ENCODE results near the gene ERO1B. TPM values are rescaled to one million over a fixed set of nuclear protein-coding genes. Genes with fewer than 3 reads are reported as not detected.

Gene ERO1B
- total RNA-seq, 1 donor, result 5.2 TPM

GRCh38 chr1:236185687-236186086 is 96.1 kb downstream of the ERO1B start:
- H3K4me3 ChIP-seq (ENCODE audit: low read depth, low read length), result no peak overlapping the region
- TF ChIP-seq, protein P1, sequence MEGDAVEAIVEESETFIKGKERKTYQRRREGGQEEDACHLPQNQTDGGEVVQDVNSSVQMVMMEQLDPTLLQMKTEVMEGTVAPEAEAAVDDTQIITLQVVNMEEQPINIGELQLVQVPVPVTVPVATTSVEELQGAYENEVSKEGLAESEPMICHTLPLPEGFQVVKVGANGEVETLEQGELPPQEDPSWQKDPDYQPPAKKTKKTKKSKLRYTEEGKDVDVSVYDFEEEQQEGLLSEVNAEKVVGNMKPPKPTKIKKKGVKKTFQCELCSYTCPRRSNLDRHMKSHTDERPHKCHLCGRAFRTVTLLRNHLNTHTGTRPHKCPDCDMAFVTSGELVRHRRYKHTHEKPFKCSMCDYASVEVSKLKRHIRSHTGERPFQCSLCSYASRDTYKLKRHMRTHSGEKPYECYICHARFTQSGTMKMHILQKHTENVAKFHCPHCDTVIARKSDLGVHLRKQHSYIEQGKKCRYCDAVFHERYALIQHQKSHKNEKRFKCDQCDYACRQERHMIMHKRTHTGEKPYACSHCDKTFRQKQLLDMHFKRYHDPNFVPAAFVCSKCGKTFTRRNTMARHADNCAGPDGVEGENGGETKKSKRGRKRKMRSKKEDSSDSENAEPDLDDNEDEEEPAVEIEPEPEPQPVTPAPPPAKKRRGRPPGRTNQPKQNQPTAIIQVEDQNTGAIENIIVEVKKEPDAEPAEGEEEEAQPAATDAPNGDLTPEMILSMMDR (IDR thresholded peaks at IDR 0.05; ENCODE audit: insufficient read depth, low read depth, low read length), result no peak
- no peak for DNase-seq (ENCODE audit: low read depth)

GRCh38 chr1:236181059-236181458 is 100.7 kb downstream of the ERO1B start:
- DNase-seq (ENCODE audit: low read depth), result no peak
- H3K4me3 ChIP-seq (ENCODE audit: low read depth, low read length), result no peak overlapping the region
- TF ChIP-seq, protein P1 (IDR thresholded peaks at IDR 0.05; ENCODE audit: insufficient read depth, low read depth, low read length), result no peak

DNA sequence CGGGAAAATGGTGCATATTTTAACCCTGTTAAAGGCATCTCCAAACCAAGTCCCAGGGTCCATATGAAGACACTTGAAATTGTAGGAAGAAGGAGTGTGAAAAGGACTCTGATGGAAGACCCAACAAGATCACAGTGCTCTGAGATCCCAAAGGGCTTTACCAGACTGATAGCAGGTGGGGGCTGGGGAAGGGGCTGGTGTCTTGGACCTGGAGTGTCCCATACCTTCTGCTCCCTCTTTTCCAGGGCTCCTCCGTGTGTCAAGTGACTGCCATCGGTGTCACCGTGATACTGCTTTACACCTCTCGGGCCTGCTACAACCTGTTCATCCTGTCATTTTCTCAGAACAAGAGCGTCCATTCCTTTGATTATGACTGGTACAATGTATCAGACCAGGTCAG is 102.1 kb downstream of the ERO1B start:
- no peak for DNase-seq (ENCODE audit: low read depth)
- TF ChIP-seq, protein P1 (IDR thresholded peaks at IDR 0.05; ENCODE audit: insufficient read depth, low read depth, low read length), result no peak
- no peak overlapping the region for H3K4me3 ChIP-seq (ENCODE audit: low read depth, low read length)

DNA sequence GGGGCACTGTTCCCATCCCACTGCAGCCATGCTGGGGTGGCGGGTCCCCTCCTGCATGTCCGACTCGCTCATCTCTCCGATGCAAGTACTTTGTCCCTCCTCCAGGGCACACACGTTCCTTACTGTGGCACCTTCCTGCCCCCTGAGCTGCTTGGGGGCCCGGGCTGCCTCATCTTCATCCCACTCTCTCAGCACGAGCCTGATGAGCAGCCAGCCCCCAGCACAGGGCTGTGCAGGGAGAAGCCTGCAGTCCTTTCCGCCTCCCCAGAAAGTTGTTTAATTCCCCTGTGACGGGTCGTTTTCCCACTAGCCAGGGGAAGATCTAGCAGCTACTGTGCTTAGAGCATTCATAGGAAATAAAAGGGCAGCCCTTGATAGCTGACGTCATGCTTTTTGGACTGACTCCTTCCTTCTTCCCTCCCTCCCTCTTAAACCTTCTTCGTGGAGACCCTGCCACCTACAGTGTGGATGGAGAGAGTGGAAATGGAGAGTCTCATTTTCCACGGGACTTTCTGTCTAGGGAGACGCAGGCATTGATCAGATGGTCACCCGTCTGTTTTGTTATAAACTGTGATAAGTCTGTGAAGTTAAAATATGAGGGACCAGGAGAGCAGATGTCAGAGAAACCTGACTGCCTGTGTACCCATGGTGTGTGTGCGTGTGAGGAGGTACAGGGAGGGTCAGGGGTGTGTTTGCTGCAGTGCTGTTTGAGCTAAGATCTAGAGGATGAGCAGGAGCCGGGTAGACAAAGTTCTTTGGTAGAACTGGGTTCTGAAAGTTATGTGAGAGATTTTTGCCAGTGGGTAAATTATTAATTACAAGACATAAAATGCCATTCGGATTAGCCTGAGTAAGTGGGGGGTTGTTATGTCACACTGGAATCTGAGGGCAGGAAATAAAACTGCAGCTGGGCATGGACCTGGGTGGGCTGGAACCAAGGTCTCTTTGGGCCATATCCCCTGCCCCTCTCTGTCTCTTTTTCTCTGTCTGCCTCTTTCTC is 105.1 kb downstream of the ERO1B start:
- DNase-seq (ENCODE audit: low read depth), result peak; percentile 10
- no peak overlapping the region for H3K4me3 ChIP-seq (ENCODE audit: low read depth, low read length)
- TF ChIP-seq, protein P1 (IDR thresholded peaks at IDR 0.05; ENCODE audit: insufficient read depth, low read depth, low read length), result no peak

DNA sequence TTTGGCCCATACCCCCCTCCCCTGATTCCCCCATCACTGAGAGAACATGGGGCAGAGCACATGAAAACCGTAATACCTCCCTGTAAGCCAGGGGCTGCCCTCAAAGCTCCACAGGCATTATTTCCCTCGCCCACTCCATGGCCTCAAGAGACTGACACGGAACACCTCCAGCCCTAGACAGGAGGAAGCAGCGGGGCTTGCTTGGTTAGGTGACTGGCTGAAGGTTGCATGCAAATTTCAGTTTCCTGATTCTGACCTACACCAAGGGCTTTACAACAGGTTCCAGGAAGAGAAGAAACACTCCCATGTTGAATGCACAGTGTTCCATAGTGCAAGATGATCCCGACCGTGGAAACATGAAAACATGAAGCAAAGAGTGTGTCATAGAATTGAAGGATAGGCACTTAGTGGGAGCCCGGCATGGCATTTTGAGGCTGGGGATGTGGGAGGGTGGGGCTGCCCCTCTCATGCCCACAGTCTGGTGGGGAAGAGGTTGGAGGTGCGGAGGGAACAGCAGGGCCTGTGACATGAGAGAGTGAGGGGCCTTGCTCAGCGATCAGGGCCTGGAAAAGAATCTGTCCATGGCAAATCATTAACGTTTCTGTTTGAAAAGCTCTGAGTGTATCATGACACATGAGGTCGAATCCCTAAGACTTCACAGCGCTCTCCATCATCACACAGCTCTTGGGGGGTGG is 106.0 kb downstream of the ERO1B start:
- H3K4me3 ChIP-seq (ENCODE audit: low read depth, low read length), result no peak overlapping the region
- TF ChIP-seq, protein P1 (IDR thresholded peaks at IDR 0.05; ENCODE audit: insufficient read depth, low read depth, low read length), result no peak
- no peak for DNase-seq (ENCODE audit: low read depth)

DNA sequence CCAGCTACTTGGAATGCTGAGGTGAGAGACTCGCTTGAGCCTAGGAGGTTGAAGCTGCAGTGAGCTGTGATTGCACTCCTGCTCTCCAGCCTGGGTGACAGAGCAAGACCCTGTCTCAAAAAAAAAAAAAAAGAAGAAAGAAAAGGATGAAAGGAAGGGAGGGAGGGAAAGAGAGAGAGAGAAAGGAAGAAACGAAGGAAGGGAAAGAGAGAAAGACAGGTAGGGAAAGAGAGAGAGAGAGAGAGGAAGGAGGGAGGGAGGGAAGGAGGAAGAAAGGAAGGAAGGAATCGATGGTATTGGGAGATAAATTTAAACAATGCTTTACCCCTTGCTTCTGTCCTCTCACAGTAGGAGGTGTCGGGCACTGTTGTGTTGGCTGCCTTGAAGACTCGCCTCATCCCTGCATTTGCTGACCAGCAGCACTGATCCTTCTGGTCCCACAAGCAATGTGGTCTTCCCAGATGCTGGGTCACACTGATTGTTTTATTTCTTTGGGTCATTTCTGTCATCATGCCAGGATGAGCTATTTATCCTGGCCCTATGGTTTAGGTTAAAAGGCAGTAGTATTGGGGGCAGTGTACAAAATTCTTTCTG is 108.5 kb downstream of the ERO1B start:
- H3K4me3 ChIP-seq (ENCODE audit: low read depth, low read length), result no peak overlapping the region
- TF ChIP-seq, protein P1 (IDR thresholded peaks at IDR 0.05; ENCODE audit: insufficient read depth, low read depth, low read length), result no peak
- no peak for DNase-seq (ENCODE audit: low read depth)

All from fibroblast of villous mesenchyme (primary cell).